HepG2 (cell line): ENCODE data around the gene PFAS. TPM values are rescaled to one million over a fixed set of nuclear protein-coding genes. Genes with fewer than 3 reads are reported as not detected.

ENCODE experiments used
- CHD2 ChIP-seq: IDR thresholded peaks from 2 replicates; pipeline ENCODE4 v1.6.1; 2011; ENCODE audit warnings: low read depth, low read length, improper control_type of control experiment
- FOSL2 ChIP-seq: sonication (generic); formaldehyde crosslinking; IDR thresholded peaks from 2 replicates; pipeline ENCODE4 v1.4.0; 2020; ENCODE audit warnings: missing genetic modification reagents
- HOXA3 ChIP-seq: sonication (generic); formaldehyde crosslinking; IDR thresholded peaks from 2 replicates; pipeline ENCODE4 v1.5.0; 2020; ENCODE audit warnings: missing genetic modification reagents
- JDP2 ChIP-seq: sonication (generic); formaldehyde crosslinking; IDR thresholded peaks from 2 replicates; pipeline ENCODE4 v1.8.1; 2022; ENCODE audit warnings: missing genetic modification reagents, borderline replicate concordance
- LCORL ChIP-seq, 2 experiments: fragments of 450-650 bp in 1 of 2; sonication (generic) in 1 of 2; formaldehyde crosslinking in 1 of 2; IDR thresholded peaks; 2 replicates each; pipeline versions ENCODE4 v1.5.0 to v1.6.1; 2017 to 2020; ENCODE audit warnings: antibody characterized with exemption in 1 of 2, missing genetic modification reagents in 1 of 2
- MED13 ChIP-seq: sonication (generic); formaldehyde crosslinking; IDR thresholded peaks from 2 replicates; pipeline ENCODE4 v1.5.0; 2020; ENCODE audit warnings: missing genetic modification reagents
- MXD4 ChIP-seq: IDR thresholded peaks from 2 replicates; pipeline ENCODE4 v1.6.1; 2016; ENCODE audit warnings: mild to moderate bottlenecking, missing biosample characterization, missing genetic modification reagents
- PRPF4 ChIP-seq: fragments of 200-400 bp; formaldehyde crosslinking; IDR thresholded peaks from 2 replicates; pipeline ENCODE4 v1.6.1; 2016; ENCODE audit warnings: low read length, low read depth; ENCODE audit not compliant: poor library complexity, severe bottlenecking
- REL ChIP-seq: sonication (generic); formaldehyde crosslinking; conservative IDR thresholded peaks from 2 replicates; pipeline ENCODE4 v1.8.0; 2022; ENCODE audit warnings: mild to moderate bottlenecking, missing genetic modification reagents, moderate library complexity
- SP2 ChIP-seq: sonication (generic); formaldehyde crosslinking; IDR thresholded peaks from 2 replicates; pipeline ENCODE4 v1.5.1; 2020; ENCODE audit warnings: mild to moderate bottlenecking, missing genetic modification reagents
- TOE1 ChIP-seq: sonication (generic); formaldehyde crosslinking; IDR thresholded peaks from 2 replicates; pipeline ENCODE4 v1.4.0; 2020; ENCODE audit warnings: mild to moderate bottlenecking, missing genetic modification reagents
- YY1 ChIP-seq: IDR thresholded peaks from 2 replicates; pipeline ENCODE4 v1.6.1; 2011; ENCODE audit warnings: low read length, low read depth, moderate library complexity, mild to moderate bottlenecking; ENCODE audit not compliant: insufficient read depth, insufficient replicate concordance
- ZNF264 ChIP-seq: sonication (generic); formaldehyde crosslinking; IDR thresholded peaks from 2 replicates; pipeline ENCODE4 v1.4.0; 2020; ENCODE audit warnings: missing genetic modification reagents
- ZNF652 ChIP-seq: IDR thresholded peaks from 2 replicates; pipeline ENCODE4 v1.6.1; 2016; ENCODE audit warnings: low read depth, borderline replicate concordance
- ZNF83 ChIP-seq: sonication (generic); formaldehyde crosslinking; IDR thresholded peaks from 2 replicates; pipeline ENCODE4 v1.4.0; 2020; ENCODE audit warnings: missing genetic modification reagents, mild to moderate bottlenecking, borderline replicate concordance
- ZSCAN29 ChIP-seq: sonication (generic); formaldehyde crosslinking; conservative IDR thresholded peaks from 2 replicates; pipeline ENCODE4 v1.4.0; 2020; ENCODE audit warnings: mild to moderate bottlenecking, missing genetic modification reagents
- polyA plus RNA-seq, 8 experiments: library from polyadenylated mRNA; depleted of rRNA in 3 of 8; stranded (reverse) in 7 of 8; unstranded in 1 of 8; fragments of >200 nt; fragmentation: Illumina TruSeq in 4 of 8; extraction: Trizol in 4 of 8; gene quantifications; 2 replicates each; pipeline versions ENCODE4 v1.2.1 to v1.2.3, GENCODE V29; 2011 to 2016; ENCODE audit warnings: low read depth in 4 of 8, missing spikeins in 1 of 8, mixed read lengths in 1 of 8; ENCODE audit not compliant: insufficient read depth in 1 of 8
- total RNA-seq, 5 experiments: library from RNA; depleted of rRNA; stranded (reverse); fragments of >200 nt; fragmentation: Illumina TruSeq; extraction: Trizol; gene quantifications; 2 replicates each; pipeline ENCODE4 v1.2.3, GENCODE V29; 2016; ENCODE audit warnings: low read depth in 1 of 5
- TF ChIP-seq, protein P1 (sequence below): sonication (generic); formaldehyde crosslinking; IDR thresholded peaks from 2 replicates; pipeline ENCODE4 v1.5.0; 2020; ENCODE audit warnings: mild to moderate bottlenecking, missing genetic modification reagents, moderate library complexity
- TF ChIP-seq, protein P2 (sequence below): sonication (generic); formaldehyde crosslinking; conservative IDR thresholded peaks from 2 replicates; pipeline ENCODE4 v1.5.0; 2020; ENCODE audit warnings: missing genetic modification reagents
- TF ChIP-seq, protein P3 (sequence below): sonication (generic); formaldehyde crosslinking; conservative IDR thresholded peaks from 2 replicates; pipeline ENCODE4 v1.8.0; 2022; ENCODE audit warnings: missing genetic modification reagents
- TF ChIP-seq, protein P4 (sequence below): sonication (generic); formaldehyde crosslinking; IDR thresholded peaks from 2 replicates; pipeline ENCODE4 v1.4.0; 2020; ENCODE audit warnings: missing genetic modification reagents

Gene PFAS
- total and polyA plus RNA-seq, 2 of the 13 experiments (the other 11 are each of a cell fraction or from before 2014, with no cell fraction given) = 49.4 to 58.2 TPM

DNA sequence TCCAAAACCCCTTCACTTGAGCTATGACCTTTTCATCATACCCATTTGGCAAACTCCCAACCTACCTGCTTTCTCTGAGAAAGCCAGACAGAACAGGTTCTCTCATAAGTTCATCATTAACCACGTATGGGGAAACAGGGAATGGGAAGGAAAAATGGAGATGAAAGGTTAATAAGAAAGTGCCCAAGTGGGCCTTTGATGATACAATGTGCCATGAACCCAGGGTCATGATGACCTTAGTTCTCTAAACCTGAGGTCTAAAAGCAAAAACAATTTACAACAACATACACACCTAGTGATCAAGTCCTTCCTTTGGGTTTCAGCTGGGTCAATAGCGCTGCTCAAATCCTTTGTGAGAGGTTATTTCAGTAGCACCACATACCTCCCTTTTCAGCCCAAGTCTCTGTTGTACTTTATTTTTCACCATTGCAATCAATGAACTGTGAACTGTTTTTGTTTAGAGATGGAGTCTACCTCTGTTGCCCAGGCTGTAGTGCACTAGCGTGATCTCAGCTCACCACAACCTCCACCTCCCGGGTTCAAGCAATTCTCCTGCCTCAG, 24.9 kb downstream of the PFAS start (continued):
- TF ChIP-seq, protein P1, sequence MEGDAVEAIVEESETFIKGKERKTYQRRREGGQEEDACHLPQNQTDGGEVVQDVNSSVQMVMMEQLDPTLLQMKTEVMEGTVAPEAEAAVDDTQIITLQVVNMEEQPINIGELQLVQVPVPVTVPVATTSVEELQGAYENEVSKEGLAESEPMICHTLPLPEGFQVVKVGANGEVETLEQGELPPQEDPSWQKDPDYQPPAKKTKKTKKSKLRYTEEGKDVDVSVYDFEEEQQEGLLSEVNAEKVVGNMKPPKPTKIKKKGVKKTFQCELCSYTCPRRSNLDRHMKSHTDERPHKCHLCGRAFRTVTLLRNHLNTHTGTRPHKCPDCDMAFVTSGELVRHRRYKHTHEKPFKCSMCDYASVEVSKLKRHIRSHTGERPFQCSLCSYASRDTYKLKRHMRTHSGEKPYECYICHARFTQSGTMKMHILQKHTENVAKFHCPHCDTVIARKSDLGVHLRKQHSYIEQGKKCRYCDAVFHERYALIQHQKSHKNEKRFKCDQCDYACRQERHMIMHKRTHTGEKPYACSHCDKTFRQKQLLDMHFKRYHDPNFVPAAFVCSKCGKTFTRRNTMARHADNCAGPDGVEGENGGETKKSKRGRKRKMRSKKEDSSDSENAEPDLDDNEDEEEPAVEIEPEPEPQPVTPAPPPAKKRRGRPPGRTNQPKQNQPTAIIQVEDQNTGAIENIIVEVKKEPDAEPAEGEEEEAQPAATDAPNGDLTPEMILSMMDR (CRISPR knock-in tag) = no peak
- TF ChIP-seq PRPF4 (no peak), ZSCAN29 (0 out of 2 replicates have a peak, but pooled peaks have one; percentile 51), ZNF264 (CRISPR knock-in tag) (peak; percentile 61), YY1 (no peak), SP2 (no peak), ZNF652 (CRISPR knock-in tag) (peak; percentile 49; the same call in 1 of the 2 replicates), TOE1 (no peak), MXD4 (no peak), LCORL (IDR thresholded peaks at IDR 0.05) (no peak), LCORL (CRISPR knock-in tag; IDR thresholded peaks at IDR 0.05) (peak; percentile 54), FOSL2 (CRISPR knock-in tag) (peak; percentile 45), REL (CRISPR knock-in tag) (no peak), JDP2 (CRISPR knock-in tag) (no peak), ZNF83 (CRISPR knock-in tag) (no peak), MED13 (CRISPR knock-in tag) (no peak), HOXA3 (CRISPR knock-in tag) (peak; percentile 61), CHD2 (no peak)
- TF ChIP-seq, protein P2, sequence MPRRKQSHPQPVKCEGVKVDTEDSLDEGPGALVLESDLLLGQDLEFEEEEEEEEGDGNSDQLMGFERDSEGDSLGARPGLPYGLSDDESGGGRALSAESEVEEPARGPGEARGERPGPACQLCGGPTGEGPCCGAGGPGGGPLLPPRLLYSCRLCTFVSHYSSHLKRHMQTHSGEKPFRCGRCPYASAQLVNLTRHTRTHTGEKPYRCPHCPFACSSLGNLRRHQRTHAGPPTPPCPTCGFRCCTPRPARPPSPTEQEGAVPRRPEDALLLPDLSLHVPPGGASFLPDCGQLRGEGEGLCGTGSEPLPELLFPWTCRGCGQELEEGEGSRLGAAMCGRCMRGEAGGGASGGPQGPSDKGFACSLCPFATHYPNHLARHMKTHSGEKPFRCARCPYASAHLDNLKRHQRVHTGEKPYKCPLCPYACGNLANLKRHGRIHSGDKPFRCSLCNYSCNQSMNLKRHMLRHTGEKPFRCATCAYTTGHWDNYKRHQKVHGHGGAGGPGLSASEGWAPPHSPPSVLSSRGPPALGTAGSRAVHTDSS = no peak
- TF ChIP-seq, protein P3, sequence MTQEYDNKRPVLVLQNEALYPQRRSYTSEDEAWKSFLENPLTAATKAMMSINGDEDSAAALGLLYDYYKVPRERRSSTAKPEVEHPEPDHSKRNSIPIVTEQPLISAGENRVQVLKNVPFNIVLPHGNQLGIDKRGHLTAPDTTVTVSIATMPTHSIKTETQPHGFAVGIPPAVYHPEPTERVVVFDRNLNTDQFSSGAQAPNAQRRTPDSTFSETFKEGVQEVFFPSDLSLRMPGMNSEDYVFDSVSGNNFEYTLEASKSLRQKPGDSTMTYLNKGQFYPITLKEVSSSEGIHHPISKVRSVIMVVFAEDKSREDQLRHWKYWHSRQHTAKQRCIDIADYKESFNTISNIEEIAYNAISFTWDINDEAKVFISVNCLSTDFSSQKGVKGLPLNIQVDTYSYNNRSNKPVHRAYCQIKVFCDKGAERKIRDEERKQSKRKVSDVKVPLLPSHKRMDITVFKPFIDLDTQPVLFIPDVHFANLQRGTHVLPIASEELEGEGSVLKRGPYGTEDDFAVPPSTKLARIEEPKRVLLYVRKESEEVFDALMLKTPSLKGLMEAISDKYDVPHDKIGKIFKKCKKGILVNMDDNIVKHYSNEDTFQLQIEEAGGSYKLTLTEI (CRISPR knock-in tag) = no peak
- TF ChIP-seq, protein P4, sequence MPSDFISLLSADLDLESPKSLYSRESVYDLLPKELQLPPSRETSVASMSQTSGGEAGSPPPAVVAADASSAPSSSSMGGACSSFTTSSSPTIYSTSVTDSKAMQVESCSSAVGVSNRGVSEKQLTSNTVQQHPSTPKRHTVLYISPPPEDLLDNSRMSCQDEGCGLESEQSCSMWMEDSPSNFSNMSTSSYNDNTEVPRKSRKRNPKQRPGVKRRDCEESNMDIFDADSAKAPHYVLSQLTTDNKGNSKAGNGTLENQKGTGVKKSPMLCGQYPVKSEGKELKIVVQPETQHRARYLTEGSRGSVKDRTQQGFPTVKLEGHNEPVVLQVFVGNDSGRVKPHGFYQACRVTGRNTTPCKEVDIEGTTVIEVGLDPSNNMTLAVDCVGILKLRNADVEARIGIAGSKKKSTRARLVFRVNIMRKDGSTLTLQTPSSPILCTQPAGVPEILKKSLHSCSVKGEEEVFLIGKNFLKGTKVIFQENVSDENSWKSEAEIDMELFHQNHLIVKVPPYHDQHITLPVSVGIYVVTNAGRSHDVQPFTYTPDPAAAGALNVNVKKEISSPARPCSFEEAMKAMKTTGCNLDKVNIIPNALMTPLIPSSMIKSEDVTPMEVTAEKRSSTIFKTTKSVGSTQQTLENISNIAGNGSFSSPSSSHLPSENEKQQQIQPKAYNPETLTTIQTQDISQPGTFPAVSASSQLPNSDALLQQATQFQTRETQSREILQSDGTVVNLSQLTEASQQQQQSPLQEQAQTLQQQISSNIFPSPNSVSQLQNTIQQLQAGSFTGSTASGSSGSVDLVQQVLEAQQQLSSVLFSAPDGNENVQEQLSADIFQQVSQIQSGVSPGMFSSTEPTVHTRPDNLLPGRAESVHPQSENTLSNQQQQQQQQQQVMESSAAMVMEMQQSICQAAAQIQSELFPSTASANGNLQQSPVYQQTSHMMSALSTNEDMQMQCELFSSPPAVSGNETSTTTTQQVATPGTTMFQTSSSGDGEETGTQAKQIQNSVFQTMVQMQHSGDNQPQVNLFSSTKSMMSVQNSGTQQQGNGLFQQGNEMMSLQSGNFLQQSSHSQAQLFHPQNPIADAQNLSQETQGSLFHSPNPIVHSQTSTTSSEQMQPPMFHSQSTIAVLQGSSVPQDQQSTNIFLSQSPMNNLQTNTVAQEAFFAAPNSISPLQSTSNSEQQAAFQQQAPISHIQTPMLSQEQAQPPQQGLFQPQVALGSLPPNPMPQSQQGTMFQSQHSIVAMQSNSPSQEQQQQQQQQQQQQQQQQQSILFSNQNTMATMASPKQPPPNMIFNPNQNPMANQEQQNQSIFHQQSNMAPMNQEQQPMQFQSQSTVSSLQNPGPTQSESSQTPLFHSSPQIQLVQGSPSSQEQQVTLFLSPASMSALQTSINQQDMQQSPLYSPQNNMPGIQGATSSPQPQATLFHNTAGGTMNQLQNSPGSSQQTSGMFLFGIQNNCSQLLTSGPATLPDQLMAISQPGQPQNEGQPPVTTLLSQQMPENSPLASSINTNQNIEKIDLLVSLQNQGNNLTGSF (CRISPR knock-in tag) = no peak
